Measurements from ENCODE around the gene AARS2. TPM values are rescaled to one million over a fixed set of nuclear protein-coding genes. Genes with fewer than 3 reads are reported as not detected.

Gene AARS2
- total RNA-seq, 3 donors from 2014 or later = 12.5 to 21.1 (median 15.9) TPM

- no peaks in the 10 kb centered on the region for H3K9me3 ChIP-seq
- intact Hi-C loops (cut with DNase I, micrococcal nuclease) = no loop called here
- no peak for TF ChIP-seq CTCF (IDR thresholded peaks at IDR 0.05)
- DNase-seq (no peak), ATAC-seq (no peak)
- no peak overlapping the region for H3K4me3 ChIP-seq
- H3K36me3 ChIP-seq (ENCODE audit: low read depth) = no peaks in the 10 kb centered on the region
- no peaks in the 10 kb centered on the region for H3K4me1 ChIP-seq (ENCODE audit: low read depth)
Observed at GRCh38 chr6:44275271-44275748, 37.8 kb downstream of the AARS2 start.

GRCh38 chr6:44273617-44274016, 39.5 kb downstream of the AARS2 start:
- no peaks in the 10 kb centered on the region for H3K9me3 ChIP-seq
- ATAC-seq (no peak), DNase-seq (no peak)
- H3K4me3 ChIP-seq = no peak overlapping the region
- intact Hi-C loops (cut with DNase I, micrococcal nuclease) = no loop called here
- H3K36me3 ChIP-seq (ENCODE audit: low read depth) = no peaks in the 10 kb centered on the region
- no peaks in the 10 kb centered on the region for H3K4me1 ChIP-seq (ENCODE audit: low read depth)
- TF ChIP-seq CTCF (IDR thresholded peaks at IDR 0.05) = no peak

GRCh38 chr6:44272999-44273566, 40.1 kb downstream of the AARS2 start:
- no peak for ATAC-seq
- H3K36me3 ChIP-seq (ENCODE audit: low read depth) = no peaks in the 10 kb centered on the region
- no peak for DNase-seq
- no peak overlapping the region for H3K4me3 ChIP-seq
- TF ChIP-seq CTCF (IDR thresholded peaks at IDR 0.05) = no peak
- H3K4me1 ChIP-seq (ENCODE audit: low read depth) = no peaks in the 10 kb centered on the region
- intact Hi-C loops (cut with DNase I, micrococcal nuclease) = no loop called here
- H3K9me3 ChIP-seq = no peaks in the 10 kb centered on the region

GRCh38 chr6:44272529-44272928, 40.6 kb downstream of the AARS2 start:
- Histone ChIP-seq H3K9me3 (no peaks in the 10 kb centered on the region), H3K4me3 (no peak overlapping the region), H3K4me1 (ENCODE audit: low read depth) (no peaks in the 10 kb centered on the region), H3K36me3 (ENCODE audit: low read depth) (no peaks in the 10 kb centered on the region)
- DNase-seq (no peak), ATAC-seq (no peak)
- no peak for TF ChIP-seq CTCF (IDR thresholded peaks at IDR 0.05)
- intact Hi-C loops (cut with DNase I, micrococcal nuclease) = no loop called here

GRCh38 chr6:44271914-44272313, 41.2 kb downstream of the AARS2 start:
- no peaks in the 10 kb centered on the region for H3K9me3 ChIP-seq
- no peaks in the 10 kb centered on the region for H3K4me1 ChIP-seq (ENCODE audit: low read depth)
- H3K36me3 ChIP-seq (ENCODE audit: low read depth) = no peaks in the 10 kb centered on the region
- DNase-seq (no peak), ATAC-seq (no peak)
- no peak overlapping the region for H3K4me3 ChIP-seq
- intact Hi-C loops (cut with DNase I, micrococcal nuclease) = no loop called here
- no peak for TF ChIP-seq CTCF (IDR thresholded peaks at IDR 0.05)

GRCh38 chr6:44271406-44271723, 41.8 kb downstream of the AARS2 start:
- no peak overlapping the region for H3K4me3 ChIP-seq
- intact Hi-C loops (cut with DNase I, micrococcal nuclease) = no loop called here
- H3K4me1 ChIP-seq (ENCODE audit: low read depth) = no peaks in the 10 kb centered on the region
- ATAC-seq (no peak), DNase-seq (no peak)
- H3K36me3 ChIP-seq (ENCODE audit: low read depth) = no peaks in the 10 kb centered on the region
- H3K9me3 ChIP-seq = no peaks in the 10 kb centered on the region
- TF ChIP-seq CTCF (IDR thresholded peaks at IDR 0.05) = no peak

All from mucosa of descending colon (tissue), 3 donors.